ENCODE data around the gene BCAN. TPM values are rescaled to one million over a fixed set of nuclear protein-coding genes. Genes with fewer than 3 reads are reported as not detected.

BCAN gene
- polyA plus RNA-seq, 1 donor (not counting 4 experiments of a cell fraction or from before 2014, with no cell fraction given), result not detected

GRCh38 chr1:156694690-156694962 is 52.7 kb downstream of the BCAN start:
- Histone ChIP-seq H3K4me3 (ENCODE audit: control insufficient read depth in 2 of 3, extremely low read depth in 1 of 3, insufficient read depth in 2 of 3, low read depth in 1 of 3, low read length in 3 of 3) (no peak overlapping the region), H3K9ac (ENCODE audit: control insufficient read depth, extremely low read depth, insufficient read depth, low read length) (no peak overlapping the region), H3K27ac (ENCODE audit: control insufficient read depth, insufficient read depth, low read length) (no peak overlapping the region), H3K27me3 (ENCODE audit: control insufficient read depth, extremely low read depth, insufficient read depth, low read length) (no peaks in the 10 kb centered on the region), H3K36me3 (ENCODE audit: control insufficient read depth in 2 of 2, extremely low read depth in 1 of 2, insufficient read depth in 2 of 2, low read length in 2 of 2) (no peaks in the 10 kb centered on the region), H3K79me2 (ENCODE audit: control insufficient read depth, insufficient read depth, low read length) (no peaks in the 10 kb centered on the region), H3K9me3 (ENCODE audit: control insufficient read depth, low read depth, low read length) (no peaks in the 10 kb centered on the region), H3K9me1 (ENCODE audit: control insufficient read depth, extremely low read depth, insufficient read depth, low read length) (no peaks in the 10 kb centered on the region), H2AFZ (ENCODE audit: control insufficient read depth, low read length) (no peak overlapping the region), H3K4me2 (ENCODE audit: control insufficient read depth, extremely low read depth, insufficient read depth, low read depth, low read length) (no peak overlapping the region), H4K20me1 (ENCODE audit: control insufficient read depth, extremely low read depth, insufficient read depth, low read length) (no peaks in the 10 kb centered on the region), H3K4me1 (ENCODE audit: control insufficient read depth, extremely low read depth, insufficient read depth, low read length) (peaks cover 41% of the 10 kb centered on the region)
- no peak for FAIRE-seq
- TF ChIP-seq EZH2 (IDR thresholded peaks at IDR 0.05; ENCODE audit: low read length) (no peak), CTCF (optimal IDR thresholded peaks at IDR 0.05 in 1 of 3, IDR thresholded peaks at IDR 0.05 in 1 of 3, conservative IDR thresholded peaks at IDR 0.05 in 1 of 3; ENCODE audit: extremely low read depth in 1 of 3, insufficient read depth in 2 of 3, low read length in 3 of 3) (no peak)
- no peak for DNase-seq (ENCODE audit: low read depth, low spot score)
- dilution Hi-C loops (cut with MboI; ENCODE audit: extremely low pct_ligation_motif_present, low sequenced_read_pairs), result no loop called here

- TF ChIP-seq EZH2 (IDR thresholded peaks at IDR 0.05; ENCODE audit: low read length), result no peak
- TF ChIP-seq CTCF (optimal IDR thresholded peaks at IDR 0.05 in 1 of 3, IDR thresholded peaks at IDR 0.05 in 1 of 3, conservative IDR thresholded peaks at IDR 0.05 in 1 of 3; ENCODE audit: extremely low read depth in 1 of 3, insufficient read depth in 2 of 3, low read length in 3 of 3), result no peak
- Histone ChIP-seq H3K9ac (ENCODE audit: control insufficient read depth, extremely low read depth, insufficient read depth, low read length) (no peak overlapping the region), H3K79me2 (ENCODE audit: control insufficient read depth, insufficient read depth, low read length) (no peaks in the 10 kb centered on the region), H3K27me3 (ENCODE audit: control insufficient read depth, extremely low read depth, insufficient read depth, low read length) (no peaks in the 10 kb centered on the region), H3K9me3 (ENCODE audit: control insufficient read depth, low read depth, low read length) (no peaks in the 10 kb centered on the region), H3K36me3 (ENCODE audit: control insufficient read depth in 2 of 2, extremely low read depth in 1 of 2, insufficient read depth in 2 of 2, low read length in 2 of 2) (no peaks in the 10 kb centered on the region), H3K4me1 (ENCODE audit: control insufficient read depth, extremely low read depth, insufficient read depth, low read length) (peaks cover 25% of the 10 kb centered on the region), H4K20me1 (ENCODE audit: control insufficient read depth, extremely low read depth, insufficient read depth, low read length) (no peaks in the 10 kb centered on the region), H3K27ac (ENCODE audit: control insufficient read depth, insufficient read depth, low read length) (no peak overlapping the region), H3K4me2 (ENCODE audit: control insufficient read depth, extremely low read depth, insufficient read depth, low read depth, low read length) (no peak overlapping the region), H3K4me3 (ENCODE audit: control insufficient read depth in 2 of 3, extremely low read depth in 1 of 3, insufficient read depth in 2 of 3, low read depth in 1 of 3, low read length in 3 of 3) (no peak overlapping the region), H3K9me1 (ENCODE audit: control insufficient read depth, extremely low read depth, insufficient read depth, low read length) (no peaks in the 10 kb centered on the region), H2AFZ (ENCODE audit: control insufficient read depth, low read length) (no peak overlapping the region)
- FAIRE-seq (no peak), DNase-seq (ENCODE audit: low read depth, low spot score) (no peak)
- dilution Hi-C loops (cut with MboI; ENCODE audit: extremely low pct_ligation_motif_present, low sequenced_read_pairs), result no loop called here
These were observed 54.8 kb downstream of the BCAN start for GRCh38 chr1:156696755-156697154.

All from keratinocyte (primary cell).